SH-SY5Y (cell line): Measurements from ENCODE around the gene TMEM63C.

Experiments
- GATA2 ChIP-seq: IDR thresholded peaks from 2 replicates; pipeline ENCODE4 v1.6.1; 2011; ENCODE audit warnings: mild to moderate bottlenecking, low read depth, low read length
- GATA3 ChIP-seq: IDR thresholded peaks from 2 replicates; pipeline ENCODE4 v1.6.1; 2011; ENCODE audit warnings: low read depth, mild to moderate bottlenecking, low read length, moderate library complexity

DNA sequence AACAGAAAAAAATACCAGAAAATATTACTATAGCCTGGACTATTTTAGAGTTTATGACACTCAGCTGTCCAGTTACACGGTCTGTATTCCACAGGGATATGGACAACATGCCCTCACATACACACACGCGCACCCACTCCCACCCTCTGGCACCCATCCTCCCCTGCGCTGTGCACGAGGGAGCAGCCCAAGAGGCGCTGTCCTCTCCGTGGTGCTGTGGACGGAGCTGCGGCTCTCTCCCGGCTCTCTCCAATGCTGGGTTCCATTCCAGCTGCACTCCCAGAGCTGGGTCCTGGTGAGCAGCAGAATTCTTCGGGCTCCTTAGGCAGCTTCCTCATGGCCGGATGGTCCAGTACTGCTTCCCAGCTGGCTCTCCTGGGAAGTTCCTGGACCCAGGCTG, 95.4 kb downstream of the TMEM63C start:
- no peak for TF ChIP-seq GATA2
- no peak for TF ChIP-seq GATA3
